K562 (cell line): ENCODE data around the gene FERMT1. TPM values are rescaled to one million over a fixed set of nuclear protein-coding genes. Genes with fewer than 3 reads are reported as not detected.

ENCODE experiments used
- ATAC-seq: fragments of 200-7000 bp; cut with Tn5 transposase; 3 replicates; pipeline ENCODE4 v1.9.1; 2020; ENCODE audit warnings: moderate library complexity
- BruUV-seq: library from RNA; stranded (reverse); fragments of 400-500 nt; replicated peaks from 2 replicates; lab custom pipeline; 2021; lab: Mats Ljungman, UMichigan
- CTCF ChIA-PET: fragments of 300-600 bp; formaldehyde crosslinking; extraction: SDS; loops from one replicate; lab custom pipeline; 2021; ENCODE audit warnings: low intra/inter-chr PET ratio; lab: Yijun Ruan, JAX
- POLR2A ChIA-PET: fragments of 300-600, 350-650 bp; sonication (Branson Sonifier 250); formaldehyde crosslinking; extraction: SDS; loops from one replicate; lab custom pipeline; 2021; ENCODE audit warnings: antibody characterized with exemption, inconsistent platforms; lab: Yijun Ruan, JAX
- DNase-seq, 4 experiments: peaks; one replicate each; pipeline versions ENCODE4 v3.0.0 to v3.0.0-alpha.2; 2011 to 2018; ENCODE audit warnings: low spot score in 3 of 4, mixed read lengths in 3 of 4; ENCODE audit errors: extremely low read depth in 1 of 4
- FAIRE-seq: peaks from 2 replicates; lab custom pipeline; 2011; peaks lifted over from hg19 to GRCh38; lab: Jason Lieb, UNC
- H2AFZ ChIP-seq: 2 replicates; pipeline ENCODE4 v1.6.0; 2011; ENCODE audit warnings: low read depth, low read length, control low read depth, inconsistent platforms
- H3K27ac ChIP-seq: fragments of 200-600 bp; 3 replicates; pipeline ENCODE4 v1.8.0; 2011; ENCODE audit warnings: low read depth, mild to moderate bottlenecking, control low read depth, inconsistent platforms, low read length, moderate library complexity, mixed read lengths; ENCODE audit errors: extremely low read depth
- H3K27me3 ChIP-seq, 2 experiments: fragments of 300-600 bp in 1 of 2; 2 replicates in 1 of 2; 3 replicates in 1 of 2; pipeline versions ENCODE4 v1.6.0 to v1.8.0; 2011; ENCODE audit warnings: inconsistent platforms in 2 of 2, low read length in 2 of 2, mild to moderate bottlenecking in 1 of 2, mixed read lengths in 1 of 2, moderate library complexity in 1 of 2; ENCODE audit not compliant: control insufficient read depth in 2 of 2, insufficient read depth in 2 of 2
- H3K36me3 ChIP-seq: fragments of 300-600 bp; 3 replicates; pipeline ENCODE4 v1.8.0; 2011; ENCODE audit warnings: mild to moderate bottlenecking, low read length, inconsistent platforms; ENCODE audit not compliant: control insufficient read depth, insufficient read depth
- H3K4me1 ChIP-seq, 2 experiments: fragments of 200-600 bp in 1 of 2; replicated peaks in 1 of 2; 2 replicates in 1 of 2; 3 replicates in 1 of 2; pipeline versions ENCODE4 v1.5.1 to v1.8.0; 2011; ENCODE audit warnings: inconsistent platforms in 2 of 2, low read length in 2 of 2, mild to moderate bottlenecking in 1 of 2, mixed read lengths in 1 of 2, moderate library complexity in 1 of 2; ENCODE audit not compliant: control insufficient read depth in 2 of 2, insufficient read depth in 2 of 2
- H3K4me2 ChIP-seq: 2 replicates; pipeline ENCODE4 v1.6.1; 2011; ENCODE audit warnings: low read length, control low read depth, inconsistent platforms, mixed read lengths; ENCODE audit not compliant: insufficient read depth
- H3K4me3 ChIP-seq: fragments of 200-600 bp; sonication (generic), shearing (Covaris generic); 2 replicates; pipeline ENCODE4 v1.5.1; 2016; ENCODE audit warnings: control low read depth, inconsistent platforms
- H3K79me2 ChIP-seq: fragments of 200-600 bp; 3 replicates; pipeline ENCODE4 v1.8.0; 2011; ENCODE audit warnings: low read length, inconsistent platforms; ENCODE audit not compliant: control insufficient read depth, insufficient read depth
- H3K9ac ChIP-seq, 2 experiments: 2 replicates each; pipeline versions ENCODE4 v1.6.0 to v1.6.1; 2011; ENCODE audit warnings: low read depth in 2 of 2, low read length in 2 of 2, control low read depth in 1 of 2, inconsistent platforms in 1 of 2, mild to moderate bottlenecking in 1 of 2, mixed read lengths in 1 of 2; ENCODE audit not compliant: insufficient read depth in 1 of 2
- H3K9me1 ChIP-seq: one replicate; pipeline ENCODE4 v1.6.0; 2011; ENCODE audit warnings: inconsistent platforms, mild to moderate bottlenecking, low read length, moderate library complexity; ENCODE audit not compliant: control insufficient read depth, insufficient read depth
- H3K9me3 ChIP-seq: replicated peaks from 2 replicates; pipeline ENCODE4 v1.5.1; 2011; ENCODE audit warnings: low read depth, low read length, inconsistent platforms; ENCODE audit not compliant: control insufficient read depth, insufficient read depth
- H4K20me1 ChIP-seq: replicated peaks from 2 replicates; pipeline ENCODE4 v1.6.1; 2011; ENCODE audit warnings: low read length, inconsistent platforms, mixed read lengths; ENCODE audit not compliant: control insufficient read depth, insufficient read depth
- ELF2 ChIP-seq: fragments of 250-450 bp; sonication (Bioruptor Pico); IDR thresholded peaks from 2 replicates; pipeline ENCODE4 v1.5.0; 2021; ENCODE audit warnings: mild to moderate bottlenecking
- PHF21A ChIP-seq: fragments of 450-650 bp; IDR thresholded peaks from 2 replicates; pipeline ENCODE4 v1.6.1; 2017; ENCODE audit warnings: low read depth, borderline replicate concordance
- PTRF ChIP-seq: fragments of 450-650 bp; IDR thresholded peaks from 2 replicates; pipeline ENCODE4 v1.6.1; 2016; ENCODE audit warnings: mild to moderate bottlenecking, missing genetic modification characterization, missing compliant biosample characterization
- RCOR1 ChIP-seq, 2 experiments: IDR thresholded peaks; 2 replicates each; pipeline ENCODE4 v1.6.1; 2012; ENCODE audit warnings: low read depth in 2 of 2, low read length in 2 of 2, borderline replicate concordance in 1 of 2, improper control_type of control experiment in 1 of 2
- TBL1XR1 ChIP-seq, 2 experiments: IDR thresholded peaks; 2 replicates each; pipeline ENCODE4 v1.6.1; 2012; ENCODE audit warnings: improper control_type of control experiment in 2 of 2, low read length in 2 of 2, mild to moderate bottlenecking in 1 of 2
- ZC3H8 ChIP-seq: fragments of 450-650 bp; IDR thresholded peaks from 2 replicates; pipeline ENCODE4 v1.6.1; 2017
- ZNF134 ChIP-seq: fragments of 250-450 bp; sonication (Bioruptor Pico); conservative IDR thresholded peaks from 2 replicates; pipeline ENCODE4 v1.4.0; 2020
- ZNF316 ChIP-seq: fragments of 450-650 bp; IDR thresholded peaks from 2 replicates; pipeline ENCODE4 v1.6.1; 2016
- WGBS: fragments of 100-300 bp; shearing (Covaris generic); methylation state at CpG from one replicate; pipeline ENCODE4 v1.1.6; 2016; ENCODE audit warnings: low coverage, mixed read lengths; ENCODE audit not compliant: insufficient coverage; ENCODE audit errors: missing lambda C conversion rate; 5-methylcytosine and 5-hydroxymethylcytosine counted together
- in situ Hi-C: fragments of 300-500 bp; cut with MboI; formaldehyde crosslinking; loops from 4 replicates; pipeline ENCODE4 v1.15.0; 2018; ENCODE audit warnings: inconsistent platforms, mixed read lengths
- intact Hi-C: fragments of 100-400 bp; cut with micrococcal nuclease; formaldehyde crosslinking; loops from 2 replicates; pipeline ENCODE4 v1.14.2; 2022
- polyA plus RNA-seq, 8 experiments: library from polyadenylated mRNA; depleted of rRNA in 4 of 8; stranded (reverse) in 5 of 8; unstranded in 3 of 8; fragments of >200 nt; fragmentation: Nextera tagmentation in 2 of 8; fragmentation: Illumina TruSeq in 1 of 8; extraction: Ambion mirVana in 2 of 8; extraction: Trizol in 1 of 8; gene quantifications; 2 replicates each; pipeline versions ENCODE4 v1.2.1 to v1.2.3, GENCODE V29; 2011 to 2014; ENCODE audit warnings: inconsistent platforms in 1 of 8, missing spikeins in 1 of 8
- total RNA-seq, 7 experiments: library from RNA; depleted of rRNA in 6 of 7; stranded (reverse); fragments of >200 nt in 6 of 7; fragmentation: Illumina TruSeq in 2 of 7; extraction: Trizol in 2 of 7; gene quantifications; 2 replicates each; pipeline versions ENCODE4 v1.2.1 to v1.2.3, GENCODE V29; 2011 to 2021; ENCODE audit warnings: low replicate concordance in 1 of 7
- TF ChIP-seq, protein P1 (sequence below), 2 experiments: fragments of 250-450 bp in 1 of 2; fragments of 450-650 bp in 1 of 2; sonication (Bioruptor Pico) in 1 of 2; IDR thresholded peaks; 2 replicates each; pipeline versions ENCODE4 v1.6.1 to v1.8.0; 2016 to 2021; ENCODE audit warnings: mild to moderate bottlenecking in 2 of 2, moderate library complexity in 2 of 2, missing compliant biosample characterization in 1 of 2, missing genetic modification characterization in 1 of 2
- TF ChIP-seq, protein P2 (sequence below): fragments of 250-450 bp; sonication (Bioruptor Pico); IDR thresholded peaks from 2 replicates; pipeline ENCODE4 v1.6.1; 2021; ENCODE audit warnings: mild to moderate bottlenecking
- TF ChIP-seq, protein P3 (sequence below): fragments of 250-450 bp; sonication (Bioruptor Pico); IDR thresholded peaks from 2 replicates; pipeline ENCODE4 v1.8.0; 2021; ENCODE audit warnings: moderate library complexity, mild to moderate bottlenecking, inconsistent platforms
- TF ChIP-seq, protein P4 (sequence below): sonication (generic); formaldehyde crosslinking; IDR thresholded peaks from 2 replicates; pipeline ENCODE4 v1.8.1; 2023; ENCODE audit warnings: mild to moderate bottlenecking, missing genetic modification reagents
- TF ChIP-seq, protein P5 (sequence below): fragments of 200-800 bp; sonication (Bioruptor generic); IDR thresholded peaks from 2 replicates; pipeline ENCODE4 v1.6.1; 2017; ENCODE audit warnings: missing genetic modification characterization, missing compliant biosample characterization

Gene FERMT1
- total and polyA plus RNA-seq, 9 of the 15 experiments (the other 6 are each of a cell fraction or from before 2014, with no cell fraction given) = 0.07 TPM; not detected in 8

DNA sequence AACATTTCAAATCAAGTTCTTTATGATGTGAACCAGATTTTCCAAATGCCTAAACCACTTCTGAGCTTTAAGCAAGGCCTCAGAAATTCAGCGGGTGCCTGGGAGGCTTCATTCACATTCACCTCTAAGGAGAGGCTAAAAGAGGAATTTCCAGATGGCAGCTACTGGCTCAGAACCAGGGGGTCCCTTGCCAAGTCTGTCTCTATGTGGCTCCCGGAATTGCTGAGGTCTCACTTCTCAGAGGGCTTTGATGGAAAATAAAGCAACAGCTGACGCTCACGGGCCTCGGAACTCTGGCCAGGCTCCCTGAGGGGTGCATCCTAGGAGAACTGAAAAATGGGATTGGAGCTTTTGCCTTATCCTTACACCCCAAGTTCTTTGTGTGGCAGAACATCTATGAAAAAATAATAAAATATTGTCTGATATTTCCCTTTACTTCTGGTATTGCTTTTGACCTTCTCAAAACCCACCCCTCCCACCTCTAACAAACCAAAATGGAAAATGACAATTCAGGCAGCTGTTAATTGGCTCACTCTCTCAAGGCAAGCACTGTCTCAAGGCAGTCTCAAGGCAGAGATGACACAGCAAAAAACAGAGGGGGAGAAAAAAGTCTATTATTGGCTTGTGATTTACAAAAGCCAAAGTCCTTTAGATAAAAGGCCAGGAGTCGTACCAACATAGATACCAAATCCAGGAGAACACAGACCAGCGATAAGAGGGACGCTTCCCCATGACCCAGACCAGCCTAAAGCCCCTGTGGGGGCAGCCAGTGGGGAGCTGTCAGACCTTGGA lies 47.2 kb downstream of the FERMT1 start (continued):
- TF ChIP-seq, protein P1, sequence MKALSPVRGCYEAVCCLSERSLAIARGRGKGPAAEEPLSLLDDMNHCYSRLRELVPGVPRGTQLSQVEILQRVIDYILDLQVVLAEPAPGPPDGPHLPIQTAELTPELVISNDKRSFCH (CRISPR knock-in tag; IDR thresholded peaks at IDR 0.05) = no peak
- TF ChIP-seq, protein P1 (tag; IDR thresholded peaks at IDR 0.05) = no peak
- TF ChIP-seq, protein P2, sequence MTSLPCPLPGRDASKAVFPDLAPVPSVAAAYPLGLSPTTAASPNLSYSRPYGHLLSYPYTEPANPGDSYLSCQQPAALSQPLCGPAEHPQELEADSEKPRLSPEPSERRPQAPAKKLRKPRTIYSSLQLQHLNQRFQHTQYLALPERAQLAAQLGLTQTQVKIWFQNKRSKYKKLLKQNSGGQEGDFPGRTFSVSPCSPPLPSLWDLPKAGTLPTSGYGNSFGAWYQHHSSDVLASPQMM (CRISPR knock-in tag) = no peak
- TF ChIP-seq PHF21A (no peak), RCOR1 (IDR thresholded peaks at IDR 0.05; ENCODE audit: borderline replicate concordance in 1 of 2, low read depth in 2 of 2, low read length in 2 of 2) (0 out of 4 replicates have a peak, but pooled peaks of 1 of the 2 experiments have one; percentile 8), ZNF316 (peak; percentile 80)
- TF ChIP-seq, protein P3, sequence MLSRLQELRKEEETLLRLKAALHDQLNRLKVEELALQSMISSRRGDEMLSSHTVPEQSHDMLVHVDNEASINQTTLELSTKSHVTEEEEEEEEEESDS (CRISPR knock-in tag) = no peak
- TF ChIP-seq, all 486 proteins: peak for 9

DNA sequence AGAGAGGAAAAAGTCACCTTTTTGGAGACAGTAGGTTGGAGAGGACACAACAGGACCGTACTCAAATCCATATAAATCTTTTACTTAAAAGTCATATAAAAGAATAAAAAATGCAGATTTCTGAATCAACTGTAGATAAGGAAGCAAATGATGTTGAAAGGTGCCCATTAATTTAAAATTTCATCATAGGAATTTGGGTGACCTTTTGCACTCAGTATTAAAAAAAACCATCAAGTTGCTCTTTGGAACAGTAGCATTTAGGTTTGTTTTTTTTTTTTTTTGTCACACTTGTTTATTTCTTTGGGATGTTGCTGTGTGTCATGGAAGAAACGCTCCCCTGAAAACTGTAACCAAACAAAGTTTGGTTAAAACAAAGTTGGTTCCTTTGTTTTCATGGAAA lies 48.0 kb downstream of the FERMT1 start:
- intact Hi-C loops = loop anchor here (5.0 to 10.0 kb wide), 2 partner anchors 120 to 287 kb away; partner anchors contain the start of genes MCM8 and TRMT6
- H2AFZ ChIP-seq = no peak overlapping the region
- FAIRE-seq = no peak
- no TSS peak for BruUV-seq
- H3K9me3 ChIP-seq = no peaks in the 10 kb centered on the region
- no peaks in the 10 kb centered on the region for H3K36me3 ChIP-seq
- H3K9me1 ChIP-seq = no peaks in the 10 kb centered on the region
- no peak for DNase-seq
- peaks cover 0 to 9% of the 10 kb centered on the region in 2 experiments; a peak in 2 of 5 replicates for H3K4me1 ChIP-seq
- in situ Hi-C loops = loop anchor here (5.0 kb wide), 1 partner anchor 542 kb away; no protein-coding TSS in a partner anchor
- 0 out of 2 replicates have a peak, but pooled peaks cover 3% of the 10 kb centered on the region for H4K20me1 ChIP-seq
- no peak overlapping the region for H3K27ac ChIP-seq
- no peak overlapping the region for H3K4me2 ChIP-seq
- H3K4me3 ChIP-seq = no peak overlapping the region
- peaks cover 0 to 2% of the 10 kb centered on the region in 2 experiments; a peak in 1 of 5 replicates for H3K27me3 ChIP-seq
- 78% methylated on average over 1 of the region's 2 CpGs for WGBS
- ATAC-seq = no peak
- POLR2A ChIA-PET = no interaction called here
- H3K79me2 ChIP-seq = no peaks in the 10 kb centered on the region
- H3K9ac ChIP-seq = no peak overlapping the region
- CTCF ChIA-PET = no interaction called here
- TF ChIP-seq, protein P4, sequence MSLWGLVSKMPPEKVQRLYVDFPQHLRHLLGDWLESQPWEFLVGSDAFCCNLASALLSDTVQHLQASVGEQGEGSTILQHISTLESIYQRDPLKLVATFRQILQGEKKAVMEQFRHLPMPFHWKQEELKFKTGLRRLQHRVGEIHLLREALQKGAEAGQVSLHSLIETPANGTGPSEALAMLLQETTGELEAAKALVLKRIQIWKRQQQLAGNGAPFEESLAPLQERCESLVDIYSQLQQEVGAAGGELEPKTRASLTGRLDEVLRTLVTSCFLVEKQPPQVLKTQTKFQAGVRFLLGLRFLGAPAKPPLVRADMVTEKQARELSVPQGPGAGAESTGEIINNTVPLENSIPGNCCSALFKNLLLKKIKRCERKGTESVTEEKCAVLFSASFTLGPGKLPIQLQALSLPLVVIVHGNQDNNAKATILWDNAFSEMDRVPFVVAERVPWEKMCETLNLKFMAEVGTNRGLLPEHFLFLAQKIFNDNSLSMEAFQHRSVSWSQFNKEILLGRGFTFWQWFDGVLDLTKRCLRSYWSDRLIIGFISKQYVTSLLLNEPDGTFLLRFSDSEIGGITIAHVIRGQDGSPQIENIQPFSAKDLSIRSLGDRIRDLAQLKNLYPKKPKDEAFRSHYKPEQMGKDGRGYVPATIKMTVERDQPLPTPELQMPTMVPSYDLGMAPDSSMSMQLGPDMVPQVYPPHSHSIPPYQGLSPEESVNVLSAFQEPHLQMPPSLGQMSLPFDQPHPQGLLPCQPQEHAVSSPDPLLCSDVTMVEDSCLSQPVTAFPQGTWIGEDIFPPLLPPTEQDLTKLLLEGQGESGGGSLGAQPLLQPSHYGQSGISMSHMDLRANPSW (CRISPR knock-in tag) = no peak
- no peak for TF ChIP-seq ZC3H8
- no peak for TF ChIP-seq PTRF (tag)
- TF ChIP-seq ELF2 (CRISPR knock-in tag) = no peak
- TF ChIP-seq ZNF134 = no peak
- no peak for TF ChIP-seq TBL1XR1 (IDR thresholded peaks at IDR 0.05; ENCODE audit: low read length in 2 of 2)
- TF ChIP-seq, protein P5, sequence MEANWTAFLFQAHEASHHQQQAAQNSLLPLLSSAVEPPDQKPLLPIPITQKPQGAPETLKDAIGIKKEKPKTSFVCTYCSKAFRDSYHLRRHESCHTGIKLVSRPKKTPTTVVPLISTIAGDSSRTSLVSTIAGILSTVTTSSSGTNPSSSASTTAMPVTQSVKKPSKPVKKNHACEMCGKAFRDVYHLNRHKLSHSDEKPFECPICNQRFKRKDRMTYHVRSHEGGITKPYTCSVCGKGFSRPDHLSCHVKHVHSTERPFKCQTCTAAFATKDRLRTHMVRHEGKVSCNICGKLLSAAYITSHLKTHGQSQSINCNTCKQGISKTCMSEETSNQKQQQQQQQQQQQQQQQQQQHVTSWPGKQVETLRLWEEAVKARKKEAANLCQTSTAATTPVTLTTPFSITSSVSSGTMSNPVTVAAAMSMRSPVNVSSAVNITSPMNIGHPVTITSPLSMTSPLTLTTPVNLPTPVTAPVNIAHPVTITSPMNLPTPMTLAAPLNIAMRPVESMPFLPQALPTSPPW = no peak
